Amygdala (tissue), 56 donors: ENCODE measurements around the gene SPACA9.

Experiments
- DNase-seq, 56 donors: peaks; one replicate each; lab custom pipeline; 2025; lab: John Stamatoyannopoulos, UW

SPACA9 gene

DNA sequence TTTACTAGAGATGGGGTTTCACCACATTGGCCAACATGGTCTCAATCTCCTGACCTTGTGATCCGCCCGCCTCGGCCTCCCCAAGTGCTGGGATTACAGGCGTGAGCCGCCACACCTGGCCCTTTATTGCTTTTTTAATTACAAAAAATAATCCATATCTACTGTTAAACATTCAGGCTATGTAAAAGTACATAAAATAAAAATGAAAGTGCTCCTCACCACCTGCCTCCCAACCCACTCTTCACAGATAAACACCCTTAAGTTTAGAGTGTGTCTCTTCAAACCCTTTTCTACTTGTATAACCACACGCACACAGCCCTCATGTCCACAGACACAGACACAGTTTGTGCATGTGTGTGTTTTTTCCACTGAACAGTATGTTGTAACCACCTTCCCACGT, 49.0 kb downstream of the SPACA9 start:
- DNase-seq, result no peak

DNA sequence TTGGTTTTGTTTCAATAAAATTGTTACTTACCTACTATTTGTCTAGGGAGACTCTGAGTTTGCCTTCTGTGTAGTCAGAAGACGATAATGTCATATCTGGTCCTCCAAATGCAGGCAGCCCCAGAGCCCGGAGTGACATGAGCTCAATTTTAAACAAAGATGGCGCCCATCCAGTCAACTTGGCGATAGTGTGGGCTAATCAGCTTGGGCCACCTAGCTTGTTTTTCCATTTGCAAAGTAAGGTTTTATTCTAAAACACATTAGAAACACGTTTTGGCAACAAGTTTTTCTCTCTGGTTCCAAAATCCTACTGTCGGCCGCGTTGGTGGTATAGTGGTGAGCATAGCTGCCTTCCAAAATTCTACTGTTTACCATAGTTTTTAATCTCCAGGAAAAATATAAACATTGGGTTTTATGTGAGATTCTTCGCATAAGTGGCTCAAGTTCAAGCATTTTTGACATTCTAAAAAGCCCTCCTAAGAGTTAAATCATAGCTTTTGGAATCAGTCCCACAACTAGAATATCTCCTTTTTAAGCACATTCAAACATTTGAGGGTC, 52.6 kb downstream of the SPACA9 start:
- no peak for DNase-seq

- DNase-seq, result no peak
Observed at GRCh38 chr9:132935026-132935425, 56.3 kb downstream of the SPACA9 start.

- DNase-seq, result no peak
Observed at GRCh38 chr9:132937463-132937901, 58.8 kb downstream of the SPACA9 start.

GRCh38 chr9:132939169-132939568, 60.5 kb downstream of the SPACA9 start:
- DNase-seq, result no peak
